ENCODE measurements around the gene SCGB1A1. TPM values are rescaled to one million over a fixed set of nuclear protein-coding genes. Genes with fewer than 3 reads are reported as not detected.

The SCGB1A1 gene
- total RNA-seq, 4 donors from 2014 or later: 3.0 TPM; not detected in 3

DNA sequence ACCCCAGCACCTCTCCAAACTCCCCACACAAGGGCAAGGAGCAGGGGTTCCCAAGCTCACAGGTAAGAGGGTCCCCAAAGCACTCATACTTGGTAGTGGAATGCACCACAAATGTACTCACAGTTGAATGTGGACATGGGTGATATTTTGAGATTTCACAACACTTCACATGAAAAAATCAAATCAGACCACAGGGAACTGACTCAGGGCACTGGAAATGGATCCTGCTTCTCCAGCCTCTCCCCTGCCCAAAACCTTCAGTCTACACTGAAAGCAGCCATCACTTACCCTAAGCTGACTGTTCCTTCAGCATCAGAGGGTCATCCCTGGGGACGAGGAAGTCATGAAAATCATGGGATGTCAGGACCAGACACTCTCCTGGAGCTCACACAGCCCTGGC, 40.2 kb downstream of the SCGB1A1 start:
- DNase-seq (ENCODE audit: extremely low spot score): no peak
- H3K4me3 ChIP-seq: no peak overlapping the region
- H3K9me3 ChIP-seq: no peaks in the 10 kb centered on the region
- 100% methylated on average over 1 of the region's 1 CpG for WGBS
- no peaks in the 10 kb centered on the region for H3K36me3 ChIP-seq
- intact Hi-C loops (cut with DNase I): no loop called here
- H3K4me1 ChIP-seq: peaks cover 0 to 33% (median 22%) of the 10 kb centered on the region in 4 donors
- no peak for TF ChIP-seq EP300 (IDR thresholded peaks at IDR 0.05)
- TF ChIP-seq, protein P1, sequence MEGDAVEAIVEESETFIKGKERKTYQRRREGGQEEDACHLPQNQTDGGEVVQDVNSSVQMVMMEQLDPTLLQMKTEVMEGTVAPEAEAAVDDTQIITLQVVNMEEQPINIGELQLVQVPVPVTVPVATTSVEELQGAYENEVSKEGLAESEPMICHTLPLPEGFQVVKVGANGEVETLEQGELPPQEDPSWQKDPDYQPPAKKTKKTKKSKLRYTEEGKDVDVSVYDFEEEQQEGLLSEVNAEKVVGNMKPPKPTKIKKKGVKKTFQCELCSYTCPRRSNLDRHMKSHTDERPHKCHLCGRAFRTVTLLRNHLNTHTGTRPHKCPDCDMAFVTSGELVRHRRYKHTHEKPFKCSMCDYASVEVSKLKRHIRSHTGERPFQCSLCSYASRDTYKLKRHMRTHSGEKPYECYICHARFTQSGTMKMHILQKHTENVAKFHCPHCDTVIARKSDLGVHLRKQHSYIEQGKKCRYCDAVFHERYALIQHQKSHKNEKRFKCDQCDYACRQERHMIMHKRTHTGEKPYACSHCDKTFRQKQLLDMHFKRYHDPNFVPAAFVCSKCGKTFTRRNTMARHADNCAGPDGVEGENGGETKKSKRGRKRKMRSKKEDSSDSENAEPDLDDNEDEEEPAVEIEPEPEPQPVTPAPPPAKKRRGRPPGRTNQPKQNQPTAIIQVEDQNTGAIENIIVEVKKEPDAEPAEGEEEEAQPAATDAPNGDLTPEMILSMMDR (IDR thresholded peaks at IDR 0.05): no peak
- TF ChIP-seq POLR2AphosphoS5 (IDR thresholded peaks at IDR 0.05): no peak
- TF ChIP-seq POLR2A (IDR thresholded peaks at IDR 0.05; ENCODE audit: low read depth): no peak
- H3K27ac ChIP-seq (replicated peaks in 1 of 4): peak overlapping the region; percentile 44 to 60 (median 52)
- H3K27me3 ChIP-seq: no peaks in the 10 kb centered on the region

DNA sequence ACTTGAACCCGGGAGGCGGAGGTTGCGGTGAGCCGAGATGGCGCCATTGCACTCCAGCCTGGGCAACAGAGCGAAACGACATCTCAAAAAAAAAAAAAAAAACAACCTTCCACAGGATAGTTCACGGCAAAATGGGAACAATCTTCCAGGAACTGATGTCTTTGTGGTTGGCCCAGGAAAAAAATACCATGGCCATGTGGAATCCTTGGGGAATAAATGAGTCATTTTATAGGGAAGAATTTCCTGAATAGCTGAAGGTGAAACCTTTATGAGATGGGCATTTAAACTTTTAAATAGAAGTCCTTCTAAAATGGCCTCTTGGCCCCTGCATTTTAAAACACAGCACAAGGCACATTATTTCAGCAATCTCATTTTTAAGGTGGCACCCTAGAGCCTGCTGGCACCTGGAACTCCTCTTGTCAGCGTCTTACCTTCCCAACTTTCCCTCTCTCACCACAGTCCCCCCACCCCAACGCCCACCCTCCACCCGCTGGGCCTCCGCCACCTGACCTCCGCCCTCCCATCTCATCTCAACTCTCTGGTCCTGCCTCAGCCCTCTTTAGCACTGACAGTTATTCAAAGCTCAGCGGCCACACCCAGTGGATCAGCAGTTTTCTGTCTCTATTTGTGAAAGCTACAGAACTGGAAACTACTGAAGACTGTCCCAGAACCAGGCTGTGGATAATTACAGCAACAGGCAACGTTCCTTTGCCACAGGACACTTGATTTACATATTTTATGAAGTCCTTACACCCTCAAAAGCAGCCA, 43.1 kb downstream of the SCGB1A1 start:
- TF ChIP-seq, protein P1 (IDR thresholded peaks at IDR 0.05): no peak
- TF ChIP-seq POLR2AphosphoS5 (IDR thresholded peaks at IDR 0.05) (no peak), EP300 (IDR thresholded peaks at IDR 0.05) (no peak), POLR2A (IDR thresholded peaks at IDR 0.05; ENCODE audit: low read depth) (no peak)
- Histone ChIP-seq H3K4me1 (peaks cover 0 to 33% (median 22%) of the 10 kb centered on the region in 4 donors), H3K27me3 (no peaks in the 10 kb centered on the region), H3K9me3 (no peaks in the 10 kb centered on the region), H3K27ac (replicated peaks in 1 of 4) (peak overlapping the region in 2 of 4 donors; percentile 21 to 40), H3K4me3 (no peak overlapping the region), H3K36me3 (no peaks in the 10 kb centered on the region)
- intact Hi-C loops (cut with DNase I): no loop called here
- WGBS: 76% methylated on average over 15 of the region's 15 CpGs
- DNase-seq (ENCODE audit: extremely low spot score): no peak

DNA sequence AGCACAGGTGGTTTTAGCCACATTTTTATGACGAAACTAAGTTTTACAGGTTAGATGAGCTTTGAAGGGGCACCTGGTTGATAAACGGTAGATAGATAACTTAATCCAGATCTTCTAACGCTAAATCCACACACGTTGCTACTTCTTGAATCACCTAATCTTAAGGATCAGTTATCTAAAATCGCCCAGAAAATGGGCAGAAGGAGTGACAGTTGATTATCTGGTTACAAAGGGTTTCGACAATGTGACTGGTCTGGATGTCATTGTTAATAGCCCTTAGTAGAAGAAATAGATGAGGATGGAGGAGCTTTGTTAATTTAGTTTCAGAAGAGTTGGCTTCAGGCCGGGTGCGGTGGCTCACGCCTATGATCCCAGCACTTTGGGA, 43.7 kb downstream of the SCGB1A1 start:
- Histone ChIP-seq H3K9me3 (no peaks in the 10 kb centered on the region), H3K36me3 (no peaks in the 10 kb centered on the region), H3K27ac (replicated peaks in 1 of 4) (peak overlapping the region in 3 of 4 donors; percentile 21 to 40 (median 36)), H3K27me3 (no peaks in the 10 kb centered on the region), H3K4me3 (no peak overlapping the region), H3K4me1 (peaks cover 0 to 29% (median 20%) of the 10 kb centered on the region in 4 donors)
- 79% methylated on average over 9 of the region's 9 CpGs for WGBS
- TF ChIP-seq POLR2AphosphoS5 (IDR thresholded peaks at IDR 0.05): no peak
- TF ChIP-seq, protein P1 (IDR thresholded peaks at IDR 0.05): no peak
- intact Hi-C loops (cut with DNase I): no loop called here
- DNase-seq (ENCODE audit: extremely low spot score): no peak

DNA sequence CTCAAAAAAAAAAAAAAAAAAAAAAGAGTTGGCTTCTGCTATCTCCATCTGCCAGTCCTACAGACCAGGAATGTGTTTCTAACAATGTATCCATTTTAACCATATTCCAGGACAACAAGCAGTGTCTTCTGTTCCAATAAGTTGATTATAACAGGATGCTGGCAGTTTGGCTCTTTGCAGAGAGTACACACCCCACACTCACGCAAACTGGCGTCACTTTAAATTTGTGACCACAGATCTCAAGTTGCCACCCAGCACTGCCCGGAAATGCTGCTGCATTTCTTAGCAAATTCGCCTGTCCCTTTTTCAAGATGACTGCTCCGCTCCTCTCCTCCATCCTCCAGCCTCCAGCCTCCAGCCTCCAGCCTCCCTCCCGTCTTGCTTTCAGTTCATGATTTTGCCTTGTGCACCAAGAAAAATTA, 44.3 kb downstream of the SCGB1A1 start:
- no peaks in the 10 kb centered on the region for H3K27me3 ChIP-seq
- no peak for TF ChIP-seq POLR2A (IDR thresholded peaks at IDR 0.05; ENCODE audit: low read depth)
- TF ChIP-seq EP300 (IDR thresholded peaks at IDR 0.05): no peak
- TF ChIP-seq, protein P1 (IDR thresholded peaks at IDR 0.05): no peak
- no peak for TF ChIP-seq POLR2AphosphoS5 (IDR thresholded peaks at IDR 0.05)
- peak overlapping the region in 2 of 4 donors; percentile 16 to 39 for H3K27ac ChIP-seq (replicated peaks in 1 of 4)
- H3K9me3 ChIP-seq: no peaks in the 10 kb centered on the region
- no peaks in the 10 kb centered on the region for H3K36me3 ChIP-seq
- 70% methylated on average over 6 of the region's 6 CpGs for WGBS
- no peak overlapping the region for H3K4me3 ChIP-seq
- intact Hi-C loops (cut with DNase I): no loop called here
- no peak for DNase-seq (ENCODE audit: extremely low spot score)
- H3K4me1 ChIP-seq: peaks cover 0 to 24% (median 15%) of the 10 kb centered on the region in 4 donors

Data from esophagus muscularis mucosa (tissue), 4 donors.